Neural cell (in vitro differentiated cells): ENCODE results near the gene TECTB. TPM values are rescaled to one million over a fixed set of nuclear protein-coding genes. Genes with fewer than 3 reads are reported as not detected.

Experiments
- H2AFZ ChIP-seq: fragments of 200-600, 300-800 bp; sonication (generic), shearing (Covaris generic); 2 replicates; pipeline ENCODE4 v1.6.0; 2014; ENCODE audit warnings: low read depth, mild to moderate bottlenecking, antibody characterized with exemption, low read length, moderate library complexity
- H3F3A ChIP-seq: fragments of 200-600 bp; shearing (Covaris generic); 2 replicates; pipeline ENCODE4 v1.6.1; 2016; ENCODE audit warnings: mild to moderate bottlenecking, moderate library complexity, mixed read lengths, antibody characterized with exemption, low read length; ENCODE audit not compliant: insufficient read depth, poor library complexity, severe bottlenecking
- H3K27ac ChIP-seq: fragments of 200-600, 300-800 bp; sonication (generic), shearing (Covaris generic); 2 replicates; pipeline ENCODE4 v1.5.1; 2014; ENCODE audit warnings: mild to moderate bottlenecking, low read length, moderate library complexity
- H3K27me3 ChIP-seq: fragments of 300-800, 200-600 bp; sonication (generic), shearing (Covaris generic); 2 replicates; pipeline ENCODE4 v1.6.0; 2014; ENCODE audit warnings: mild to moderate bottlenecking, low read depth, low read length, moderate library complexity; ENCODE audit not compliant: insufficient read depth
- H3K36me3 ChIP-seq: fragments of 300-800, 200-600 bp; sonication (generic), shearing (Covaris generic); 2 replicates; pipeline ENCODE4 v1.5.1; 2014; ENCODE audit warnings: mild to moderate bottlenecking, antibody characterized with exemption, low read length, moderate library complexity; ENCODE audit not compliant: insufficient read depth
- H3K4me2 ChIP-seq: fragments of 300-800, 200-600 bp; sonication (generic), shearing (Covaris generic); 2 replicates; pipeline ENCODE4 v1.6.0; 2014; ENCODE audit warnings: mild to moderate bottlenecking, low read length
- H3K4me3 ChIP-seq: fragments of 300-800, 200-600 bp; sonication (generic), shearing (Covaris generic); 2 replicates; pipeline ENCODE4 v1.5.1; 2014; ENCODE audit warnings: mild to moderate bottlenecking, low read length, moderate library complexity
- H3K79me2 ChIP-seq: fragments of 200-600 bp; shearing (Covaris generic); replicated peaks from 2 replicates; pipeline ENCODE4 v1.6.0; 2014; ENCODE audit warnings: mild to moderate bottlenecking, low read length, moderate library complexity; ENCODE audit not compliant: insufficient read depth
- H3K9ac ChIP-seq: fragments of 300-800, 200-600 bp; sonication (generic), shearing (Covaris generic); 2 replicates; pipeline ENCODE4 v1.6.1; 2016; ENCODE audit warnings: mild to moderate bottlenecking, low read length, mixed read lengths
- H3K9me2 ChIP-seq: fragments of 200-600 bp; shearing (Covaris generic); 2 replicates; pipeline ENCODE4 v1.6.1; 2016; ENCODE audit warnings: mild to moderate bottlenecking, low read length, mixed read lengths; ENCODE audit not compliant: insufficient read depth
- H3K9me3 ChIP-seq: fragments of 200-600, 300-800 bp; sonication (generic), shearing (Covaris generic); 2 replicates; pipeline ENCODE4 v1.6.1; 2016; ENCODE audit warnings: mild to moderate bottlenecking, mixed run types, low read length, moderate library complexity, mixed read lengths
- H4K20me1 ChIP-seq: fragments of 200-600 bp; shearing (Covaris generic); 2 replicates; pipeline ENCODE4 v1.6.1; 2016; ENCODE audit warnings: mild to moderate bottlenecking, mixed run types; ENCODE audit not compliant: insufficient read depth
- EP300 ChIP-seq: fragments of 450-650 bp; conservative IDR thresholded peaks from 2 replicates; pipeline ENCODE4 v1.6.1; 2014; ENCODE audit warnings: antibody characterized with exemption, mild to moderate bottlenecking, moderate library complexity; ENCODE audit not compliant: poor library complexity, severe bottlenecking
- EZH2 ChIP-seq: fragments of 200-600, 300-800 bp; shearing (Covaris generic), sonication (generic); IDR thresholded peaks from 2 replicates; pipeline ENCODE4 v1.6.1; 2014; ENCODE audit warnings: antibody characterized with exemption, low read length, borderline replicate concordance, mild to moderate bottlenecking; ENCODE audit not compliant: insufficient read depth, poor library complexity, severe bottlenecking
- MXI1 ChIP-seq: fragments of 450-650 bp; conservative IDR thresholded peaks from 2 replicates; pipeline ENCODE4 v1.6.1; 2014; ENCODE audit warnings: antibody characterized with exemption, mild to moderate bottlenecking; ENCODE audit not compliant: poor library complexity, severe bottlenecking
- POLR2AphosphoS5 ChIP-seq: IDR thresholded peaks from 2 replicates; pipeline ENCODE4 v1.6.1; 2012
- RAD21 ChIP-seq: fragments of 450-650 bp; conservative IDR thresholded peaks from 2 replicates; pipeline ENCODE4 v1.6.1; 2014; ENCODE audit warnings: antibody characterized with exemption, mild to moderate bottlenecking, moderate library complexity
- SMC3 ChIP-seq: fragments of 450-650 bp; conservative IDR thresholded peaks from 2 replicates; pipeline ENCODE4 v1.6.1; 2014; ENCODE audit warnings: antibody characterized with exemption, mild to moderate bottlenecking, moderate library complexity; ENCODE audit not compliant: poor library complexity
- TAF1 ChIP-seq: IDR thresholded peaks from 2 replicates; pipeline ENCODE4 v1.6.1; 2012; ENCODE audit warnings: low read depth
- polyA plus RNA-seq: library from polyadenylated mRNA; depleted of rRNA; stranded (reverse); fragments of >200 nt; gene quantifications from 2 replicates; pipeline ENCODE4 v1.2.3, GENCODE V29; 2014
- TF ChIP-seq, protein P1 (sequence below): IDR thresholded peaks from 2 replicates; pipeline ENCODE4 v1.6.1; 2012; ENCODE audit warnings: borderline replicate concordance
- TF ChIP-seq, protein P2 (sequence below): fragments of 450-650 bp; IDR thresholded peaks from 2 replicates; pipeline ENCODE4 v1.5.1; 2014; ENCODE audit warnings: antibody characterized with exemption, mild to moderate bottlenecking, moderate library complexity; ENCODE audit not compliant: poor library complexity, severe bottlenecking

TECTB gene
- polyA plus RNA-seq, 1 donor from 2014 or later = not detected

DNA sequence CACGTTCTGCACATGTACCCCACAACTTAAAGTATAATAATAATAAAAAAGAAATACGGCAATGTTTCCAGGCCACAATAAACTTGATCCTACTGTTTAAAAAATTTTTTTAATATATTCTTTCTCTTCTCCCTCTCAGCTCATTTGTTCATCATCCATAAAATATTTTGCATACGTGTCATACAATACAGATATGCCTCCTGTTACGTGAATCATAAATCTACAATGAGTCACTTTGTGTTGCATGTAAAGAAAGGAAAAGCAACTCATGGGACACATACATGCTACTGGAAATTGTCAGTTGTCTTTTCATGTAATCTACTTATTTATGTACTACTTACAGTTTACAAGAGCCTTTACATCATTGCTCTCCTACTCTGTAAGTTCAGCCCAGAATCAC is 1.1 kb upstream of the TECTB start:
- Histone ChIP-seq H3K36me3 (no peaks in the 10 kb centered on the region), H3K9ac (no peak overlapping the region), H3K27me3 (no peaks in the 10 kb centered on the region), H3K79me2 (no peaks in the 10 kb centered on the region), H2AFZ (no peak overlapping the region), H4K20me1 (no peaks in the 10 kb centered on the region), H3F3A (no peaks in the 10 kb centered on the region), H3K4me2 (no peak overlapping the region), H3K27ac (no peak overlapping the region), H3K4me3 (no peak overlapping the region), H3K9me3 (no peaks in the 10 kb centered on the region), H3K9me2 (no peaks in the 10 kb centered on the region)
- no peak for TF ChIP-seq SMC3
- no peak for TF ChIP-seq POLR2AphosphoS5
- TF ChIP-seq RAD21 = no peak
- no peak for TF ChIP-seq MXI1
- TF ChIP-seq, protein P1, sequence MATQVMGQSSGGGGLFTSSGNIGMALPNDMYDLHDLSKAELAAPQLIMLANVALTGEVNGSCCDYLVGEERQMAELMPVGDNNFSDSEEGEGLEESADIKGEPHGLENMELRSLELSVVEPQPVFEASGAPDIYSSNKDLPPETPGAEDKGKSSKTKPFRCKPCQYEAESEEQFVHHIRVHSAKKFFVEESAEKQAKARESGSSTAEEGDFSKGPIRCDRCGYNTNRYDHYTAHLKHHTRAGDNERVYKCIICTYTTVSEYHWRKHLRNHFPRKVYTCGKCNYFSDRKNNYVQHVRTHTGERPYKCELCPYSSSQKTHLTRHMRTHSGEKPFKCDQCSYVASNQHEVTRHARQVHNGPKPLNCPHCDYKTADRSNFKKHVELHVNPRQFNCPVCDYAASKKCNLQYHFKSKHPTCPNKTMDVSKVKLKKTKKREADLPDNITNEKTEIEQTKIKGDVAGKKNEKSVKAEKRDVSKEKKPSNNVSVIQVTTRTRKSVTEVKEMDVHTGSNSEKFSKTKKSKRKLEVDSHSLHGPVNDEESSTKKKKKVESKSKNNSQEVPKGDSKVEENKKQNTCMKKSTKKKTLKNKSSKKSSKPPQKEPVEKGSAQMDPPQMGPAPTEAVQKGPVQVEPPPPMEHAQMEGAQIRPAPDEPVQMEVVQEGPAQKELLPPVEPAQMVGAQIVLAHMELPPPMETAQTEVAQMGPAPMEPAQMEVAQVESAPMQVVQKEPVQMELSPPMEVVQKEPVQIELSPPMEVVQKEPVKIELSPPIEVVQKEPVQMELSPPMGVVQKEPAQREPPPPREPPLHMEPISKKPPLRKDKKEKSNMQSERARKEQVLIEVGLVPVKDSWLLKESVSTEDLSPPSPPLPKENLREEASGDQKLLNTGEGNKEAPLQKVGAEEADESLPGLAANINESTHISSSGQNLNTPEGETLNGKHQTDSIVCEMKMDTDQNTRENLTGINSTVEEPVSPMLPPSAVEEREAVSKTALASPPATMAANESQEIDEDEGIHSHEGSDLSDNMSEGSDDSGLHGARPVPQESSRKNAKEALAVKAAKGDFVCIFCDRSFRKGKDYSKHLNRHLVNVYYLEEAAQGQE = no peak
- TF ChIP-seq EP300 = no peak
- TF ChIP-seq TAF1 = no peak
- TF ChIP-seq, protein P2, sequence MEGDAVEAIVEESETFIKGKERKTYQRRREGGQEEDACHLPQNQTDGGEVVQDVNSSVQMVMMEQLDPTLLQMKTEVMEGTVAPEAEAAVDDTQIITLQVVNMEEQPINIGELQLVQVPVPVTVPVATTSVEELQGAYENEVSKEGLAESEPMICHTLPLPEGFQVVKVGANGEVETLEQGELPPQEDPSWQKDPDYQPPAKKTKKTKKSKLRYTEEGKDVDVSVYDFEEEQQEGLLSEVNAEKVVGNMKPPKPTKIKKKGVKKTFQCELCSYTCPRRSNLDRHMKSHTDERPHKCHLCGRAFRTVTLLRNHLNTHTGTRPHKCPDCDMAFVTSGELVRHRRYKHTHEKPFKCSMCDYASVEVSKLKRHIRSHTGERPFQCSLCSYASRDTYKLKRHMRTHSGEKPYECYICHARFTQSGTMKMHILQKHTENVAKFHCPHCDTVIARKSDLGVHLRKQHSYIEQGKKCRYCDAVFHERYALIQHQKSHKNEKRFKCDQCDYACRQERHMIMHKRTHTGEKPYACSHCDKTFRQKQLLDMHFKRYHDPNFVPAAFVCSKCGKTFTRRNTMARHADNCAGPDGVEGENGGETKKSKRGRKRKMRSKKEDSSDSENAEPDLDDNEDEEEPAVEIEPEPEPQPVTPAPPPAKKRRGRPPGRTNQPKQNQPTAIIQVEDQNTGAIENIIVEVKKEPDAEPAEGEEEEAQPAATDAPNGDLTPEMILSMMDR = no peak
- TF ChIP-seq EZH2 = no peak

DNA sequence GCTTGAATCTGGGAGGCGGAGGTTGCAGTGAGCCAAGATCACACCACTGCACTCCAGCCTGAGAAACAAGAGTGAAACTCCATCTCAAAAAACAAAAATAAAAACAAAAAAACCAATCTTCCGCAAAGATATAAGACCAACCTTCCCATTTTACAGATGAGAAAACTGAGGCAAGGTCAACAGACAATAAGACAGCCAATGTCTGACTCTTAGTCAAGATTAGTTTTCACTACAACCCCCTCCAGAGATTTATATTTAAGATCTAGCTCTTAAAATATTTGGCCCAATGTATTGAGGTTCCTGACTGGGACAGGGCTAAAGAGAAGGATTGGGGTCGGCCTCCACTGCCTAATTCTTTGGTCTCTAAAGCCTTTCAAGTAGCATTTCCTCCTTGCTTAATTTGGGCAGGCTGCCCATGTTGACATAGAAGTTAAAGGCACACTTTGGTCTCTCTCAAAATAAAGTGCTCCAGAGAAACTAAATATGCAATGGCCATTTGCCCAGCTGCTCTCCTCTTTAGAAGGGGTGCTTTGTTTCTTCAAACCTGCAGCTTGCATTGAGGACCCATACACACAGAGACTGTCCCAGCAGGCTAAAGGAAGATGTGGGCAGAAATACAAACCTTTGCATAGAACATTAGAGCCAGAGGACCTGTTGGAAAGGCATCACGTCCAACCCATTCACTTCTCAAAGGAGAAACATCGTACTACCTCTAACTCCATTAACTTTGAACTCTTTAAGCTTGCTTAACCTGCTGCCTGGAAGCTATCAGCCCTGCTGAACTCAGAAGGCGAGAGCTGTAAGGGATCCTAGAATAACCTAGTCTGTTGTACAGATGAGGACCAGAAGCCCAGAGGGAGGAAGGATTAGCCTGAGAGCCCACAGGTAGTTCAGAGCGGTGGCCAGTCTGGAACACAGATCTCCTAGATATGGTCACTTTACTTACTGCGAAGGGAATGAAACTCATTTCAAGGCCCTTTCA is 3.9 kb downstream of the TECTB start:
- H3K9me3 ChIP-seq = no peaks in the 10 kb centered on the region
- H3K36me3 ChIP-seq = no peaks in the 10 kb centered on the region
- TF ChIP-seq EP300 (no peak), MXI1 (no peak), EZH2 (no peak), POLR2AphosphoS5 (no peak), SMC3 (no peak), RAD21 (no peak), TAF1 (no peak)
- TF ChIP-seq, protein P2 = no peak
- TF ChIP-seq, protein P1 = no peak
- H2AFZ ChIP-seq = no peak overlapping the region
- no peak overlapping the region for H3K4me2 ChIP-seq
- no peaks in the 10 kb centered on the region for H3K9me2 ChIP-seq
- H3K79me2 ChIP-seq = no peaks in the 10 kb centered on the region
- H3K9ac ChIP-seq = no peak overlapping the region
- H3K27ac ChIP-seq = no peak overlapping the region
- no peaks in the 10 kb centered on the region for H4K20me1 ChIP-seq
- H3K27me3 ChIP-seq = no peaks in the 10 kb centered on the region
- H3K4me3 ChIP-seq = no peak overlapping the region
- H3F3A ChIP-seq = no peaks in the 10 kb centered on the region
